NCI-H1436 treated with DMSO at 0.1 percent for 48 hours (cell line): ENCODE measurements around the gene CNMD.
"Not testable (repeated sequence)": the region's sequence is repeated elsewhere in the genome, so short reads cannot be mapped to it uniquely, and the experiment has no call there.

Experiments
- DNase-seq: peaks from one replicate; lab custom pipeline; 2025; lab: John Stamatoyannopoulos, UW

Gene CNMD

GRCh38 chr13:52743988-52744387, 4.4 kb upstream of the CNMD start:
- DNase-seq, result no peak

GRCh38 chr13:52743569-52743968, 3.9 kb upstream of the CNMD start:
- no peak for DNase-seq

GRCh38 chr13:52738719-52739467, 727 bp downstream of the CNMD start:
- no peak for DNase-seq

- no peak for DNase-seq
These were observed 1.7 kb downstream of the CNMD start for GRCh38 chr13:52737965-52738364.

GRCh38 chr13:52737451-52737850, 2.2 kb downstream of the CNMD start:
- DNase-seq, result no peak

GRCh38 chr13:52736891-52737290, 2.7 kb downstream of the CNMD start:
- DNase-seq, result no peak

GRCh38 chr13:52734075-52734623, 5.5 kb downstream of the CNMD start:
- DNase-seq, result no peak

GRCh38 chr13:52726258-52726657, 13.4 kb downstream of the CNMD start:
- DNase-seq, result no peak

- DNase-seq, result no peak
These were observed 14.3 kb downstream of the CNMD start for GRCh38 chr13:52725302-52725701.

- DNase-seq, result no peak
These were observed 16.4 kb downstream of the CNMD start for GRCh38 chr13:52723181-52723580.

GRCh38 chr13:52721356-52721755, 18.3 kb downstream of the CNMD start:
- not testable (repeated sequence) for DNase-seq

GRCh38 chr13:52720904-52721303, 18.7 kb downstream of the CNMD start:
- not testable (repeated sequence) for DNase-seq

- DNase-seq, result no peak
These were observed 25.7 kb downstream of the CNMD start for GRCh38 chr13:52713894-52714293.

- no peak for DNase-seq
These were observed 27.2 kb downstream of the CNMD start for GRCh38 chr13:52712385-52712784.

GRCh38 chr13:52711286-52711685, 28.3 kb downstream of the CNMD start:
- no peak for DNase-seq

GRCh38 chr13:52708266-52708665, 31.4 kb downstream of the CNMD start:
- DNase-seq, result not testable (repeated sequence)

- no peak for DNase-seq
These were observed 32.2 kb downstream of the CNMD start for GRCh38 chr13:52707375-52707774.

GRCh38 chr13:52706081-52706480, 33.5 kb downstream of the CNMD start:
- no peak for DNase-seq

- DNase-seq, result no peak
These were observed 36.1 kb downstream of the CNMD start for GRCh38 chr13:52703482-52703881.

GRCh38 chr13:52701728-52702465, 37.7 kb downstream of the CNMD start:
- no peak for DNase-seq

GRCh38 chr13:52696566-52696965, 43.1 kb downstream of the CNMD start:
- no peak for DNase-seq

- DNase-seq, result no peak
These were observed 43.8 kb downstream of the CNMD start for GRCh38 chr13:52695856-52696255.

GRCh38 chr13:52686376-52686775, 53.2 kb downstream of the CNMD start:
- no peak for DNase-seq
